Activated T-cell treated with anti-CD3 and anti-CD28 coated beads, Interleukin-2, amount 50 U/mL, for 72 hours (primary cell): ENCODE measurements around the gene NOS1AP. TPM values are rescaled to one million over a fixed set of nuclear protein-coding genes. Genes with fewer than 3 reads are reported as not detected.

Experiments
- ATAC-seq, 2 donors: fragments of 150-1000 bp; cut with Tn5 transposase; replicated peaks in 1 of 2; 2 replicates each; pipeline ENCODE4 v1.10.0; 2021; ENCODE audit warnings: moderate library complexity in 2 of 2, mild to moderate bottlenecking in 1 of 2
- DNase-seq, 2 donors: peaks; one replicate each; pipeline ENCODE4 v3.0.0; 2021 to 2022; ENCODE audit warnings: mixed read lengths in 1 of 2
- H3K27ac Mint-ChIP-seq: one replicate; pipeline ENCODE4 v1.8.0; 2022; ENCODE audit warnings: mild to moderate bottlenecking, moderate library complexity, mixed read lengths
- H3K27me3 Mint-ChIP-seq: one replicate; pipeline ENCODE4 v1.8.0; 2022; ENCODE audit warnings: low read depth, mixed read lengths
- H3K36me3 Mint-ChIP-seq, 2 donors: one replicate each; pipeline ENCODE4 v1.8.0; 2022; ENCODE audit warnings: mixed read lengths in 2 of 2, mild to moderate bottlenecking in 1 of 2; ENCODE audit not compliant: insufficient read depth in 2 of 2
- H3K4me1 Mint-ChIP-seq: one replicate; pipeline ENCODE4 v1.8.0; 2022; ENCODE audit warnings: low read depth, mixed read lengths
- H3K4me3 Mint-ChIP-seq, 2 donors: one replicate each; pipeline ENCODE4 v1.8.0; 2022; ENCODE audit warnings: mild to moderate bottlenecking in 2 of 2, mixed read lengths in 2 of 2, moderate library complexity in 2 of 2
- H3K9me3 Mint-ChIP-seq, 2 donors: one replicate each; pipeline ENCODE4 v1.8.0; 2022; ENCODE audit warnings: mixed read lengths in 2 of 2
- total RNA-seq, 2 donors: library from RNA; stranded (reverse); gene quantifications; one replicate each; pipeline ENCODE4 v1.2.3, GENCODE V29; 2022

The NOS1AP gene
- total RNA-seq, 2 donors from 2014 or later: 0.21 to 0.26 TPM

GRCh38 chr1:162110910-162111309, 41.4 kb downstream of the NOS1AP start:
- no peak overlapping the region for H3K4me3 Mint-ChIP-seq
- no peak overlapping the region for H3K27ac Mint-ChIP-seq
- no peaks in the 10 kb centered on the region for H3K36me3 Mint-ChIP-seq
- H3K9me3 Mint-ChIP-seq: peaks cover 3 to 4% of the 10 kb centered on the region in 2 donors
- peaks cover 50% of the 10 kb centered on the region for H3K27me3 Mint-ChIP-seq
- DNase-seq (no peak), ATAC-seq (no peak)
- H3K4me1 Mint-ChIP-seq: no peaks in the 10 kb centered on the region

- DNase-seq: no peak
- H3K27ac Mint-ChIP-seq: no peak overlapping the region
- no peak overlapping the region for H3K4me3 Mint-ChIP-seq
- H3K4me1 Mint-ChIP-seq: no peaks in the 10 kb centered on the region
- peaks cover 3 to 4% of the 10 kb centered on the region in 2 donors for H3K9me3 Mint-ChIP-seq
- no peaks in the 10 kb centered on the region for H3K36me3 Mint-ChIP-seq
- peaks cover 48% of the 10 kb centered on the region for H3K27me3 Mint-ChIP-seq
- no peak for ATAC-seq
Observed at GRCh38 chr1:162111572-162111971, 42.1 kb downstream of the NOS1AP start.

- Mint-ChIP-seq H3K4me3 (no peak overlapping the region), H3K4me1 (no peaks in the 10 kb centered on the region), H3K9me3 (peaks cover 3 to 4% of the 10 kb centered on the region in 2 donors), H3K27ac (no peak overlapping the region), H3K36me3 (no peaks in the 10 kb centered on the region), H3K27me3 (peaks cover 40% of the 10 kb centered on the region)
- ATAC-seq: no peak
- DNase-seq: no peak
Observed at GRCh38 chr1:162113419-162113818, 43.9 kb downstream of the NOS1AP start.

- DNase-seq (no peak), ATAC-seq (no peak)
- Mint-ChIP-seq H3K27me3 (peaks cover 26% of the 10 kb centered on the region), H3K9me3 (no peaks in the 10 kb centered on the region), H3K4me3 (no peak overlapping the region), H3K27ac (no peak overlapping the region), H3K4me1 (no peaks in the 10 kb centered on the region), H3K36me3 (no peaks in the 10 kb centered on the region)
Observed at GRCh38 chr1:162117039-162117774, 47.7 kb downstream of the NOS1AP start.

- Mint-ChIP-seq H3K36me3 (no peaks in the 10 kb centered on the region), H3K9me3 (no peaks in the 10 kb centered on the region), H3K4me1 (no peaks in the 10 kb centered on the region), H3K27ac (no peak overlapping the region), H3K27me3 (peaks cover 19% of the 10 kb centered on the region), H3K4me3 (no peak overlapping the region)
- ATAC-seq (no peak), DNase-seq (no peak)
Observed at GRCh38 chr1:162118063-162118462, 48.6 kb downstream of the NOS1AP start.

- H3K4me3 Mint-ChIP-seq: no peak overlapping the region
- no peaks in the 10 kb centered on the region for H3K4me1 Mint-ChIP-seq
- DNase-seq: no peak
- H3K9me3 Mint-ChIP-seq: no peaks in the 10 kb centered on the region
- no peaks in the 10 kb centered on the region for H3K36me3 Mint-ChIP-seq
- H3K27me3 Mint-ChIP-seq: peaks cover 28% of the 10 kb centered on the region
- ATAC-seq: no peak
- no peak overlapping the region for H3K27ac Mint-ChIP-seq
Observed at GRCh38 chr1:162128693-162129356, 59.3 kb downstream of the NOS1AP start.

GRCh38 chr1:162130308-162130707, 60.8 kb downstream of the NOS1AP start:
- Mint-ChIP-seq H3K36me3 (no peaks in the 10 kb centered on the region), H3K4me1 (no peaks in the 10 kb centered on the region), H3K9me3 (no peaks in the 10 kb centered on the region), H3K4me3 (no peak overlapping the region), H3K27me3 (peaks cover 35% of the 10 kb centered on the region), H3K27ac (no peak overlapping the region)
- DNase-seq (no peak), ATAC-seq (no peak)

- Mint-ChIP-seq H3K27me3 (peaks cover 37% of the 10 kb centered on the region), H3K36me3 (no peaks in the 10 kb centered on the region), H3K27ac (no peak overlapping the region), H3K4me3 (no peak overlapping the region), H3K4me1 (no peaks in the 10 kb centered on the region), H3K9me3 (no peaks in the 10 kb centered on the region)
- ATAC-seq: no peak
- no peak for DNase-seq
Observed at GRCh38 chr1:162131400-162132321, 62.2 kb downstream of the NOS1AP start.

GRCh38 chr1:162133566-162133965, 64.1 kb downstream of the NOS1AP start:
- ATAC-seq: no peak
- peaks cover 48% of the 10 kb centered on the region for H3K27me3 Mint-ChIP-seq
- H3K27ac Mint-ChIP-seq: no peak overlapping the region
- no peaks in the 10 kb centered on the region for H3K36me3 Mint-ChIP-seq
- no peaks in the 10 kb centered on the region for H3K4me1 Mint-ChIP-seq
- DNase-seq: no peak
- H3K9me3 Mint-ChIP-seq: no peaks in the 10 kb centered on the region
- no peak overlapping the region for H3K4me3 Mint-ChIP-seq

GRCh38 chr1:162134646-162135045, 65.2 kb downstream of the NOS1AP start:
- no peak for DNase-seq
- no peaks in the 10 kb centered on the region for H3K9me3 Mint-ChIP-seq
- H3K4me3 Mint-ChIP-seq: no peak overlapping the region
- ATAC-seq: no peak
- H3K27me3 Mint-ChIP-seq: peaks cover 38% of the 10 kb centered on the region
- H3K4me1 Mint-ChIP-seq: no peaks in the 10 kb centered on the region
- no peaks in the 10 kb centered on the region for H3K36me3 Mint-ChIP-seq
- no peak overlapping the region for H3K27ac Mint-ChIP-seq

- Mint-ChIP-seq H3K27ac (no peak overlapping the region), H3K9me3 (no peaks in the 10 kb centered on the region), H3K27me3 (peaks cover 34% of the 10 kb centered on the region), H3K4me1 (no peaks in the 10 kb centered on the region), H3K36me3 (no peaks in the 10 kb centered on the region), H3K4me3 (no peak overlapping the region)
- no peak for ATAC-seq
- no peak for DNase-seq
Observed at GRCh38 chr1:162135271-162135775, 65.8 kb downstream of the NOS1AP start.

- peaks cover 0 to 2% of the 10 kb centered on the region in 2 donors for H3K9me3 Mint-ChIP-seq
- peaks cover 39% of the 10 kb centered on the region for H3K27me3 Mint-ChIP-seq
- no peaks in the 10 kb centered on the region for H3K36me3 Mint-ChIP-seq
- no peak for DNase-seq
- H3K4me3 Mint-ChIP-seq: no peak overlapping the region
- H3K27ac Mint-ChIP-seq: no peak overlapping the region
- H3K4me1 Mint-ChIP-seq: no peaks in the 10 kb centered on the region
- no peak for ATAC-seq
Observed at GRCh38 chr1:162136760-162137159, 67.3 kb downstream of the NOS1AP start.
